DMS 273 treated with DMSO at 0.1 percent for 48 hours (cell line): Measurements from ENCODE around the gene KRT14.
"Not testable (repeated sequence)": the region's sequence is repeated elsewhere in the genome, so short reads cannot be mapped to it uniquely, and the experiment has no call there.

Experiments used
- DNase-seq: peaks from one replicate; lab custom pipeline; 2025; lab: John Stamatoyannopoulos, UW

KRT14 gene

DNA sequence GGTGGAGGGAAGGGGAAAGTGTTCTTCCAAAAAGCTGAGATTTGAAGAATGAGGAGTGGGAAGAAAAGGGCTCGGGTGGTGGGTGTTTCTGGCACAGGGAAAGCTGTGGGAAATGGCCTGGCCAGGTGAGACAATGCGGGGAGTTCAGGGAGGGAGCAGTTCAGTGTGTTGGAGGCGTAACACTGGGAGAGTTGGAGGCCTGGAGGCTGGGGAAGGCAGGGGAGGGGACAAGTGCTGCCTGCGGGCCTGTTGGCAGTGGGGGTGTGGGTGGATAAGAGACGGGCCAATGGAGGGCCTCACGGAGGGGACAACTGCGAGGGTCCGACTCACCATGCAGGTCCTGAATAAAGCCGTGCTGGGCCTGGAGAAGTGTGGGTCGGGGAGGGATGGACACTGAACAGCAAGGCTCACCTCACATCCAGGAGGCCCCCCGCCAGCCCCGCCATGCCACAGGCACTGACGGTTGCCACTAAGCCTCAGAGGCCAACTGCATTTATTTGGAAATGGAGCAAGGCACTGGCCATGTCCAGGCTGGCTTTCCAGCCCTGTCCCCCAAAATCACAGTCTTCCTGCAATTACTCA lies 40.8 kb downstream of the KRT14 start:
- DNase-seq, result no peak

DNA sequence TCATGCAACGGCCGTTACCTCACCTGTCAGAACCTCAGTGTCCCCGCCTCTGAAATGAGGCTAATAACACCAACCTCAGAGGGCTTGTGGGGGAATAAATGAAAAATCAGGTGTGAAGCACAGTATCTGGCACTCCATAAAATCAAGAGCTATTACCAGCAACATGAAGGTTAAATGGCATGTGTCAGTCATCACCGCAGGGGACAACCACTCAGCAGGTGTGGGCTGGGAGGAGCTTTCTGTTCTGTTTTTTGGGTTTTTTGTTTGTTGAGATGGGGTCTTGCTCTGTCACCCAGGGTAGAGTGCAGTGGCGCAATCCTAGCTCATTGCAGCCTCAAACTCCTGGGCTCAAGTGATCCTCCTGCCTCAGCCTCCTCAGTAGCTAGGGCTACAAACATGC lies 41.8 kb downstream of the KRT14 start:
- DNase-seq, result no peak

DNA sequence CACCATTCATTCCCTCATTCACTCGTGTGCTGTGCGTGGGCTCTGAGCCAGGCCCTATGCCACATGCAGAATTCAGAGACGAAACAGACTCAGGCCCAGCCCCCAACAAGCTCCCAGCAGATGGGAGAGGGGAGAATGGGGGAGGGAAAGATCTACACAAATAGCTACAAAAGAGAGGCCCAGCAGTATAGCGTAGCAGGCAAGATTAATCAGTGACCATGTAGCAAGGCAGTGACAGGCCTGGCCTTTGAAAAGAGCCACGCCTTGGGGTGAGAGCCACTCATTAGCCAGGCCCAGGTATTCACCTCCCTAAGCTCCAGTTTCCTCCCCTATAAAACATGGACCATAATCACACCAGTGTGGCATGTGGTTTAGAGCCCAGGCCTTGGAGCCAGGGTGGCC lies 42.2 kb downstream of the KRT14 start:
- peak; percentile 65 for DNase-seq

DNA sequence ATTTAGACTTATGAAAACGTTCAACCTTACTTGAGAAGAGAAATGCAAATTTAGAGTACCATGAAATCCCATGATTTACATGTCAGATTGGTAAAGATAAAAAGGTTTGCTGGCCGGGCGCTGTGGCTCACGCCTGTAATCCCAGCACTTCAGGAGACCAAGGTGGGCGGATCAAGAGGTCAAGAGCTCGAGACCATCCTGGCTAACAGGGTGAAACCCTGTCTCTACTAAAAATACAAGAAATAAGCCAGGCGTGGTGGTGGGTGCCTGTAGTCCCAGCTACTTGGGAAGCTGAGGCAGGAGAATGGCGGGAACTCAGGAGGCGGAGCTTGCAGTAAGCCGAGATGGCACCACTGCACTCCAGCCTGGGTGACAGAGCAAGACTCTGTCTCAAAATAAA lies 43.9 kb downstream of the KRT14 start:
- DNase-seq, result not testable (repeated sequence)

DNA sequence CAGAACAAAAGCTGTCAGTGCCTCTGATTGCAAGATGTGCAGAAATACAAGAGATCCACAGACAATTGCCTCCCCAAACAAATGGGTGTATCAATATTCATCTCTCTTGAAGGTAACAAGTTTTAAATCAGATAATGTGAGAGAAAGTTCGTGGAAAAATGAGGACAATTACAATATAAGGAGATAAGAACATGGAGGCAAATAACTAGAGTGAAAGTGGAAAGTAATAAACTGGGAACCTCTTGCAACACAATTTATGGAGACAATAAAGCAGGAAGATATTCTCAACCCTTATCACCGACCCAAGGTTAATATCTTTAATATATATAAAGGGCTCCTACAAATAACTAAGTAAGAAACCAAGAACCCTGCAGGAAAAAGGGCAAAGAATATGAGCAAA lies 44.3 kb downstream of the KRT14 start:
- DNase-seq, result no peak

DNA sequence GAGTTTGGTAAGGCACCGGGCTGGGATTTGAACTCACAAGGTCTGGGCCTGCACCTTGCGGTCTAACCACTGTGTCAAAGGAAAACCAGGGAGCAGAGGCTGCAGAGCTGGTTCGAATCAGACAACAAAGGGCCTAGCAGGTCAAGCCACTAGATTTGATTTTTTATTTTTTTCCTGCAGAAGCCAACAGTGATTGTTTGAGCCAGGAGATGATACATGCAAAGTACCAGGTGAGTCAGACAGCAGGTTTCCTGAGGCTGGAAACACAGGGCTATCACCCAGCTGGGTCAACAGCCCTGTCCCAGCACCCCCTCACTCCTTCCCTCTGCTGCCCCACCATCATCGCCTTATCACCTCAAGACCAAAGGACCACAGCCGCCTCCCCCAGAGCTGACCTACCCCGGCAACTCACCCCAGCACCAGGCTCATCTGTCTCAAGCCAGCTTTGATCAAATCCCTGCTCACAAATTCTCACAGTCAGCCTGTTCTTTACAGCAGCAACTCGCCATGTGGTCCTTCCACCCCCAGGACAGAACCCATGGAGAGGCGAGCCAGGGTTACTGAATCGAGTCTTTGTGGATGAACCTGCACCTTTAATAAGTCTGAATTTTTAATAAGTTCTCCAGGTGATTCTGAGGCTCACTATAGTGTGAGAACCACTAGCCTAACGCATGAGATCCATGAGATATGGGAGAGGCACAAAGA lies 45.6 kb downstream of the KRT14 start:
- DNase-seq, result no peak

DNA sequence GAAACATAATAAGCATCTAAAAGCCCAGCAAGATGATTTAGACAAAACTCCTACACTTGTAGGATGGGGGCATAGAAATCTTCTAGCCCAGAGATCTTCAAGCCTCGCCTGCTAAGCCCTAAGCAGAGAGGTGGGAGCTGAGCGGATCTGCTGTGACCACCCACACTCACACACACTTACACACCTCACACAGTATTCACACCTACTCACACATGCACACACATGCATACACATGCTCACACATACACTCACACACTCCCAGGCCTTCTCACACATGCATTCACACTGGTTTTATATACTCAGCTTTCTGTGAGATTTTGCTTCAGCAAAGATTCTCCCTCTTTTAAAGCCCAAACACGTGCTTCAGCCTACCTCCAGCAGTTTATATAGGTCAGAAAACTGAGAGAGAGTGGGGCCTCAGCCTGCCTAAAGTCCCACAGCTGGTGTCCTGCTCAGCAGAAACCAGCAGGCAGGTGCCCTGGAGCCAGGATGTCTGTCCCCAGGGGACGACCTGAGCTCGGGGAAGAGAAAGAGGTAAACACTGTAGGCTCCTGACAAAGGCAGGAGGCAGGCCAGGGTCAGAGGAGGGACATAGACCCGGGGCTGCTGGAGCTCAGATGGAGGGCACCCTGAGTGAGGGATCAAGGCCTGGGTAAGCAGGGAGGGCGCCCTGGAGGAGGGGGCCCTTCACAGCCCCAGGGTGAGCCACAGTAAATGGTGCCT lies 46.6 kb downstream of the KRT14 start:
- DNase-seq, result no peak

DNA sequence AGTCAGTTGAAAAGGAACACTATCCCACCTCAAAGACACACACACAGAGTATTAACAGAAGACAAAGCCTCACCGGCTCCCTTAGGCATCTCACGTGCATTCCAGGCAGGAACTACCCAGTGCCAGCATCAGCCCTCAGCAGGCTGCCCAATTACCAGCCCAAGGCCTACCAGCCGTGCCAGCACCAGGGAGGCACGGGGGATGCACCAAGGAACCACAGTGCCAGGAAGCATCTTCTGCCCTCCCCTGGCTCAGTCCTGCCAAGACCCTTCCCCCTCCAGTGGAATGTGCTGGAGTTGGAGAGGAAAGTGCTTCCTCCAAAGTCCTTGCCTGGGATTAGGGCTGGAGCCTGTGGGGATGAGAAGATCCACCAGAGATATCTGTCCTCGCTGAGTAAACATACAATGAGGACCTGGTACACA lies 47.6 kb downstream of the KRT14 start:
- no peak for DNase-seq

DNA sequence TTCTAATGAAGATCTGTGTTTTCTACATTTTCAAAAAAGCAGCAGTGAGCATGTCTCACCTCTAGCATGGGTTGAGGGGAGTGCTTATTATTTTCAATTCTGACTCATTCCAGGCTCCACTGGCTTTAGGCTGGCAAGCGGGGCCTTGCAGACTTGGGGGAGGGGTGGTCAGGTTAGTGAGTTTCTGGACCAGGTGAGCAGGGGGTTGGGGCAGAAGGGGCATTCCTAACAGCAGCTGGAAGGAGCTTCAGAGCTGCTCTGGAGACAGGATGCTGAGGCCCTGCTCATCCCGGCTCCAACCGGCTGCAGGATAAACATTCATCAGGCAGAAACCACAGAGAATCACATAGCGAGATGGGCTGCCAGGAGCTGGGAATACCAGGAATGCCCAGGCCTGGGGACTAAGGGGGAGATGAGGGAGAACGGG lies 48.1 kb downstream of the KRT14 start:
- no peak for DNase-seq

DNA sequence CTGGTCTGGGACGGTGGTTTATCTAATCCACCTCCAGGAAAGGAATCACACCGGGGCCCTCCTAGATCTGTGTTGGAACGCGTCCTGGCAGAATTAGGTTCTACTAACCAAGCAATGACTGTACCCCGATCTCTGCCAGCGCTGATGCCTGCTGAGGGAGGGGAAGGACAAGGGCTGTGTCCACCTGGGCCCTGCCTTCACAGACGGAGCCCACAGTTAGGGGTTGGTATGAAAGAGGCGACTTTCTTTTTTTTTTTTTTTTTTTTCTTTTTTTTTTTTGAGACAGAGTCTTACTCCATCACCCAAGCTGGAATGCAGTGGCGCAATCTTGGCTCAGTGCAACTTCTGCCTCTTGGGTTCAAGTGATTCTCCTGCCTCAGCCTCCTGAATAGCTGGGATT lies 48.7 kb downstream of the KRT14 start:
- DNase-seq, result no peak

DNA sequence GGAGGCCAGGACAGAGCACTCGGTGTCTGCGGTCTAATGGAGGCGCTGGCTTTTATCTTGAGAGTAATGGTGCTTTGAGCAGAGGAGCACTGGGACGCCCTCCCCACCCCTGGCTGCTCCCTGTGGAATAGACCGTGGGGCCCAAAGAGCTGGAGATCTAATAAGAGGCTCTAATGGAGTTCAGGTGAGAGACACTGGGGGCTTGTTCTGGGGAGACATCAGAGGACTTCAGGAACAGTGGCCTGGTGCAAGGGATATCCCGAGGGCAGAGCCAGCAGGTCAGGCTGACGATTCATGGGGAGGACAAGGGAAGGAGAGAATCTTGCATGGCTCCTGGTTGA lies 49.1 kb downstream of the KRT14 start:
- DNase-seq, result no peak

DNA sequence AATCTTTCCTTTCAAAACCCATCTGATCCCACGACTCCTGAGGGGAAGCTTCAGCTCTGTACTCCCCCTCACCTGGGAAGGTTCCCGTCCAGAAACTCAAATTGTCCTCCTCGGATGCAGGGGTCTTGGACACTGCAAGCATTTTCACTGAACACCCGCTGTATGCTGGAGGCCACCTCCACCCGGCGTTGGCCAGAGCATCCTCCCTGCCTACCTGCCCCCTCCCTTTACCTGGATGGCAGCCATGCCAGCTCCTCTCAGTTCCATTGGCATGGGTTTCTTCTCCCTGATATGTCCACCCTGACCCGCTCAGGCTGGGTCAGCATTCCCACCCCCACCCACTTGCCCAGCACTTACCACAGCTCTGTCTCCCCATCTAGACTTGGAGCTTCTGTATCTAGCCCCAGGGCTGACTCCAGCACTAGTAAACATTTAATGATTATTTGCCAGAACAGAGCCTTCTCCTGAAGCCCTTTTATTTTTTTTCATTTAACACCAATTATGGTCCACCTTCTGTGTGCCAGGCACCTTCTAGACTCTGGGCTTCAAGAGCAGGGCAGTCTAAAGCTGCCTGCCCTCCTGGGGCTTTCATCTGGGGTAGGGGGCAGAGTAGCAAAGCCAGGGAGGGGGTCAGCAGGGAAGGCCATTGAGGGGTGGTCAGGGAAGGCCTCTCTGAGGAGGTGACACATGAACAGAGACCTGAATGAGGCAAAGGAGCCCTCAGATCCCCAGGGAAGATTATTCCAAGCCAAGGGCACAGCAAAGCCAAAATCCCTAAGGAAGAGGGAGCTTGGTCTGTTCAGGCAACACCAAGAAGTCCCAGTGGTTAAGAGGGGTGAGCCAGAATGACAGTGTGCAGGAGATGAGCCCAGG lies 49.7 kb downstream of the KRT14 start:
- no peak for DNase-seq

DNA sequence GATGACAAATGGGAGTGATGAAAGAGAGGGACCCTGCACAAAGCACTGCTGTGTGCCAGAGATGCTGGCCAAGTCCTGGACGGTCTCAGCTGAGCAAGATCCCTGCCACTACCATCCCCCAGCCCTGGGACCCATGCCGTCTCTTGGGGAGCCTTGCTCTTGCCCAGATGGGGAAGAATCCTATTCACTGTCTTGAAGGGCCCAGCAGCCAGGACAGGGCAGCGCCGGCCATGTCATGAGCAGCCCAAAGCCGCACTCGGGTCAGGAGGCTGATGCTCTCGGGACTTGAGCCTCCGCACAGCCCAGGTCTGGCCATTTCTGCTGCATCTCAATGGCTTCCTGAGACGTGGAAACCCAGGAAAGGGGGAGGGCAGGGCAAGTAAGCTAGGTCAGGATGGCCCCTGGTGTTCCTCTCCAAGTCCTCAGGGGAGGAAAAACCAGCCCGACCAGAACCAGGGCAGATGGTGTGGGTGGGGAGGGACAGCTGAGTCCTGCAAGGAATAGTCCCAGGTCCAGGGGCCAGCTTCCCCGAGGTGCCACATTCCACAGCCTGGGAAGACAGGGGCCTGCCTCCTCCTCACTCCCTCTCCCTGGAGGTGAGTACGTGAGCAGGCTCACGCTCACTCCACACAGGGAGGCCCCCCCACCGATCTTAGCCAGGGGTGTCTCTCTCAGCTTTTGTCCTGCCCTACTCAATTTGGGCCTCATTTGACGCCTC lies 50.8 kb downstream of the KRT14 start:
- DNase-seq, result no peak

DNA sequence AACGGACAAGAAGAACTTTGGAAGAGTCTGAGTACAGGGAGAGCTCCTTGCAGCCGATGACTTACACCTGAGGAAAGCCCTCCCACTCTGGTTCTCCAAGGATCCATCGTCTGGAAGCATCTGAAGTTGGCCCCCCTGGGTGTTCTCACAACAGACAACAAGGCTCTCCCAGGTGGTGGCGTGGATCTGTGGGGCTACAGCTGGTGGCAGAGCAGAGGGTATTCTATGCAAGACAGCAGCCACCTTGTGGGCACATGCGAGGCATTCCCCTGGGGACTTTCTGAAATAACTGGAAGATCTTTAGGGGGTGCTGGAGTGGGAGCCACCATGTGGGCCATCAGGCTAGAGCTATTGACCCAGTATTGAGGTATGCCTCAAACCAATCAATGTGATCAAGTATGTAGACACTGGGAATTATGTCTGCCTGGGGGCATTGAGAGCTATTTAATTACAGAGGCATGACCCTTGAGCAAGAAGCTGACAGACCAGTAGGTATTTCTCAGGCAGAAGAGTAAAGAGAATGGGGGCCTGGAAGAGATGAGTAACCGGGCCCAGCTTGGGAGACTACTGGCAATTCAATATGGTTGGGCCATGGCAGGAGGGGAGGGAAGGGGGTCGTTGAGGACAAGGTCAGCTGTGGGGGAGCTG lies 51.7 kb downstream of the KRT14 start:
- DNase-seq, result no peak

DNA sequence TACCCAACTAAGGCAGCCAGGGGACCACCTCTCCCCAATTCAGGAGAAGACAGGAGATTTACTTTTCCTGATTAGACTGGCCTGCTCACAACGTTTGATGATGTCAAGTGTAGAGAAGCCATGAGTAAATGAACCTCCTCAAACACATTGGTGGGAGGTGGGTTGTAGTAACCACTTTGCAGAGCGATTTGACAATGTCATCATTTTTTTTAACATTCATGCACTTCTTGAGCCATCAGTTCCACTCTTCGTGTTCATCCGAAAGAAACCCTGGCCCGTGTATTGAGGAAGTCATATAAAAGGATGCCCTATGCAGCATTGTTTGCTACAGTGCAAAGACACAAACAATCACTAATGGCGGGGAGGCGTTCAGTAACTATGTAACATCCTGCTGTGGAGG lies 53.1 kb downstream of the KRT14 start:
- no peak for DNase-seq

DNA sequence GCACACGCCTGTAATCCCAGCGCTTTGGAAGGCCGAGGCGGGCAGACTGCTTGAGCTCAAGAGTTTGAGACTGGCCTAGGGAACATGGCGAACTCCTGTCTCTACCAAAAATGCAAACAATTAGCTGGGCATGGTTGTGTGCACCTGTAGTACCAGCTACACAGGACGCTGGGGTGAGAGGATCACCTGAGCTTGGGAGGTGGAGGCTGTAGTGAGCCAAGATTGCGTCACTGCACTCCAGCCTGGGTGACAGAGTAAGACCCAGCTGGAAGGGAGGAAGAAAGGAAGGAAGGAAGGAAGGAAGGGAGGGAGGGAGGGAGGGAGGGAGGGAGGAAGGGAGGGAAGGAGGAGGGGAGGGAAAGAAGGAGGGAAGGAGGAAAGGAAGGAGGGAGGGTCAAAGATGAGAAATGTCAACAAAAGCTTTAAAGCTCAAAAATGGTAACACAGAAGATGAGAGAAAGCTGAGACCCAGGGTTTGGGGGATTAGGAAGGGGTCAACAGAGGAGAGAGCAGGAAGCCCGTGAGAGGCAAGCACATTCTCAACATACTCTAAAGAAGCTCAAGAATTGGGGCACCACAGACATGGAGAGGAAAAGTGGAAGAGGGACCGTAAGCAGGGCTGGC lies 53.6 kb downstream of the KRT14 start:
- DNase-seq, result no peak
